Caki2 (cell line): ENCODE results near the gene SLC27A1. TPM values are rescaled to one million over a fixed set of nuclear protein-coding genes. Genes with fewer than 3 reads are reported as not detected.

Experiments
- DNase-seq: peaks from one replicate; pipeline ENCODE4 v3.0.0-alpha.2; 2015; ENCODE audit warnings: low read depth
- in situ Hi-C: cut with HindIII; loops from 2 replicates; pipeline ENCODE4 v1.10.0; 2016; ENCODE audit warnings: low sequenced_read_pairs, low pct_unique_long_range_greater_than_20kb, mixed read lengths
- total RNA-seq: library from RNA; depleted of rRNA; stranded (reverse); fragments of >200 nt; shearing (Covaris generic); gene quantifications from 2 replicates; pipeline ENCODE4 v1.2.3, GENCODE V29; 2014; ENCODE audit warnings: low replicate concordance

SLC27A1 gene
- total RNA-seq, 1 experiment from 2014 or later, result 18.2 TPM

DNA sequence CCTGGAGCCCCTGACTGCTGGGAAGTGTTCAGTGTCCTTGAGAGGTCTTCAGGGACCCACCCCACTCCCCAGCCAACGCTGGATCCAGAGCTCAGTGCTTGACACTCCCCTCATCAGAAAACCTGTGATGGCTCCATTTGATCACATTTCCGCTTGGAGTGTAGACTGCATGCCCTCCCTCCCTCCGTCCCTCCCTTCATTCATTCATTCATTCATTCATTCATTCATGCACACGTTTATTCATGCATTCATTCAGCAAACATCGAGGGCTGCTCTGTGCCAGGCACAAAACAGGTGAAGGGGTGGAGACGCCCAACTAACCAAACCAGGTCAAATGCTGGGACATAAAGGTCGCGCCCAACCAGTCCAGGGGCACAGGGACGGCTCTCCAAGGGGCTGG lies 54.8 kb downstream of the SLC27A1 start:
- no peak for DNase-seq
- in situ Hi-C loops, result no loop called here

DNA sequence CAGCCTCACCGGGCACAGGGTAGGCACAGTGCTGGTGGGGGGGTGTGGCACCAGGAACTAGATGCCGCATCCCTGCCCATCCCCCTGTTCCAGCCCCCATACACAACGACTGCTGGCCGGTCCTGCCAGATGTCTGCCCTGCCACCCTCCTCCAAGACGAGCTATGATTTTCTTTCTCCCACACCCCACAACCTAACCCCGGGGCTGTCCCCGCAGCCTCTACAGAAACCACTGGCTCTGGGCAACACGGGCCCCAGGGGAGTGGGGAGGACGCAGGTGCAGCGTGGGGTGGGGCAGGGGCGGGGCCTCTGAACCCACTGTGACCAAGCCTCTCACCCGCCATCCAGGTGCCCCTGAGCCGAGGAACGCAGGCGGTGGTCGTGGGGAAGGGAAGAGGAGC lies 56.6 kb downstream of the SLC27A1 start:
- DNase-seq, result no peak
- in situ Hi-C loops, result no loop called here

DNA sequence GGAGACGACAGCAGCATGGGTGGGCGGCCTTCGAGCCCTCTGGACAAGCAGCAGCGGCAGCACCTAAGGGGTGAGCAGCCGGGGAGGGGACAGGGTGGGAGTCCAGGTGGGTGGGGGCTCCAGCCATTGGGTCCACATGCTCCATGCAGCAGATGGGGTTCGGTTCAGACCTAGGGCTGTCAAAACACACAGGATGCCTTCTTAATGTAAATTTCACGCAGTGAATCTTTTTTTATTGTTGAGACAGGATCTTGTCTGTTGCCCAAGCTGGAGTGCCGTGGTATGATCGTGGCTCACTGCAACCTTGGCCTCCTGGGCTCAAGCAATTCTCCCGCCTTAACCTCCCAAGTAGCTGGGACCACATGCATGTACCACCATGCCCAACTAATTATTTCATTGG lies 57.0 kb downstream of the SLC27A1 start:
- DNase-seq, result no peak
- in situ Hi-C loops, result no loop called here

DNA sequence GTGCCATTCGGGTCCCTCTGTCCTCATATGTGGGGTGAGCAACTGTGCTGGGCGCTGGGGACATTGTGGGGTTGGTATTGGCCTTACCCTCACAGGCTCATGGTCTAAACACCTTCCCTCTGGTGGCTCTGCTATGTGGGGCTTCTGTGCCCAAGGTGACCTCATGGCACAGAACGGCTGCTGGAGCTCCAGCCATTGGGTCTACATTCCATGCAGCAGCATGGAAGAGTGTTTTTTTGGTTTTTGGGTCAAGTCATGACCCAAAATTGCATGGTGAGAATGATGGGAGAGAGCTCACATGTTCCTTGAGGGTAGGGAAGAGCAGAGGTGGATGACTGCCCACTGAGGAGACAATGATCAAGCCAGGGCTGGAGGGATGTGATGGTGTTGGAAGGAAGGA lies 58.3 kb downstream of the SLC27A1 start:
- in situ Hi-C loops, result no loop called here
- DNase-seq, result no peak

DNA sequence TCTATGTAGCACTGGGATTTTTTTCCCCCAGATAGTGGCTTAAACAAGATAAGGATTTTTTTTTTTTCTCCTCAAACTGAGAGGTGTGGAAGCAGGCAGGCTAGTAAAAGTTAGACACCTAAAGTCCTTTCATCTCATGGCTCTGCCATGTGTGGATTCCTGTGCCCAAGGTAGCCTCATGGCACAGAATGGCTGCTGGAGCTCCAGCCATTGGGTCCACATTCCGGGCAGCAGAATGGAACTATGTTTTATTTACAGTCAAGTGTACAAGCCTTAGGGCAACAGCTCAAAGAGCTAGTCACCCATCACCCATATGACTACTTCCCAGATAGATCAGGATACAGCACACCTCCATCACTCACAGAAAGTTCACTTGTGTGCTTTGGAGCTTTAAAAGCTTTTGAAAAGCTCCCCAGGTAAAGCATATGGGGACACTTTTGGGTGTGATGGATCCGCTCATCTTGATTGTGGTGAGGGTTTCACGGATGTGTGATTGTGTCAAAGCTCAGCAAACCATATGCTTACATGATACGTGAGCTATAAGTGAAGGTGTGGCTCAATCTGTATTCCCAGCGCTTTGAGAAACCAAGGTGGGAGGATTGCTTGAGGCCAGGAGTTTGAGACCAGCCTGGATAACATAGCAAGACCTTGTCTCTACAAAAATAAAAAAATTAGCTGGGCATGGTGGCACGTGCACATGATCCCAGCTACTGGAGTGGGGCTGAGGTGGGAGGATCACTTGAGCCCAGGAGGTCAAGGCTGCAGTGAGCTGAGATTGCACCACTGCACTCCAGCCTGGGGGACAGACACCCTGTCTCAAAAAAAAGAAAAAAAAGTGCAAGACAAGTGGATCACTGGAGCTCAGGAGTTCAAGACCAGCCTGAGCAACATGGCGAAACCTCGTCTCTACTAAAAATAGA lies 59.2 kb downstream of the SLC27A1 start:
- in situ Hi-C loops, result no loop called here
- no peak for DNase-seq

DNA sequence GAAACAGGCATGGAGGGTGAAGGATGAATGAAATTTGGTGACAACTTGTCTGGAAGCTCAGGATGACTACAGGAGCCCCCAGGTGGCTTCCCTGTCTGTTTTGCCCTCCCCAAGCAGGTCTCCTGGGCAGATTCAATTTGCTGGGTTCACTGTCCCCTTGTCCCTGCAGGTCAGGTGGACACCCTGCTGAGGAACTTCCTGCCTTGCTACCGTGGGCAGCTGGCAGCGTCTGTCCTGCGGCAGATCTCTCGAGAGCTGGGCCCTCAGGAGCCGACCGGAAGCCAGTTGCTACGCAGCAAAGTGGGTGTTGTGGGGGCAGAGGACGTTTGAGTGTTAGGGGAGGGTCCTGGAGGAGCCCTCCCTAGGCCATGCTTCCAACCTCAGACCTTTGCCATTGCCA lies 60.3 kb downstream of the SLC27A1 start:
- in situ Hi-C loops, result no loop called here

DNA sequence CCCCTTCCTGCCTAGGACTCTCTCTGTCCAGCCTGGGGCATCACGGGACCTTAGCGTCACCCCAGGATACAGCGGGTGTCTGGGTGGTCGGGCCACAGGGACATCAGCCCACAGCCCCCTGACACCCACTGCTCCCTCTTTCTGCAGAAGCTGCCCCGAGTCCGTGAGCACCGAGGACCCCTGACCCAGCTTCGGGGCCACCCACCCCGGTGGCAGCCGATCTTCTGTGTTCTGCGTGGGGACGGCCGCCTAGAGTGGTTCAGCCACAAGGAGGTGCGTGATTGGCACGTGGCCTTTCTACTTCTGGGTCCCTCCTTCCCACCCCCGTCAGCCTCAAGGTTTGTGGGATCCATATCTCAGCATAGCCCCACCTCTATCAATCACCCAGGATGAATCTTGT lies 61.8 kb downstream of the SLC27A1 start:
- no peak for DNase-seq
- in situ Hi-C loops, result no loop called here

More for the DNA sequence above, 60.3 kb downstream of the SLC27A1 start:
- DNase-seq, result no peak

DNA sequence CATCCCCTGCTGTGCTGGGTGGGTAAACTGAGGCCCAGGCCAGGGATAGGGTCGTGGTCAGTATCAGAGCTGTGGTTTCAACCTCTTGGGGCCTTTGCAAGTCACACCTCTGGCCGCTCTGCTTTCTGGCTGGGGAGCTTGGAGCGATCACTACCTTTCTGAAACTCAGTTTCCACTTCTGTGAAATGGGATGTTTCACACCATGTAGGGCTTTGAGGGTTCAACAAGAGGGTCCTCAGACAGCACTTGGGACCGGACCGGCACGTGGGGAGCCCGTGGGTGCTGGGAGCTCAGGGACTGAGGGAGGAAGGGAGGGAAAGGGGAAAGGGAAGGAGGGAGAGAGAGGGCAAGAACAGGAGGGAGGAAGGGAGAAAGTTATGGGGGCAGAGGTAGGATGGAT lies 62.2 kb downstream of the SLC27A1 start:
- DNase-seq, result no peak
- in situ Hi-C loops, result no loop called here

DNA sequence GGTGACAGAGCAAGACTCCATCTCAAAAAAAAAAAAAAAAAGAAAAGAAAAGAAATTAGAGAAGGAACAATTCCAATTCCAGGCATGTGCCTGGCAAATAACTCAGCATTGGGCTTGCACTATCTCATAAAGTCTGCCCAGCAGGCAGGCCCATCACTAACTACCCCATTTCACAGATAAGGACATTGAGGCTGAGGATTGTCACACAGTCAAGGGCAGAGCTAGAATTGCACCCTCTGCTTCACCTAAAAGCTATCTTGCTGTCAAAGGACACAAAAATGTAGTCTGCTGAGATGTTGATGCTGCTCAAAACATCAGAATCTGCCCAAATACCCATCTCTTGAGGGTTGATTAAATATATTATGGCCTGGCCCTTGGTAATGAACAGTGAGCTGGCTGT lies 64.4 kb downstream of the SLC27A1 start:
- in situ Hi-C loops, result no loop called here
- no peak for DNase-seq

DNA sequence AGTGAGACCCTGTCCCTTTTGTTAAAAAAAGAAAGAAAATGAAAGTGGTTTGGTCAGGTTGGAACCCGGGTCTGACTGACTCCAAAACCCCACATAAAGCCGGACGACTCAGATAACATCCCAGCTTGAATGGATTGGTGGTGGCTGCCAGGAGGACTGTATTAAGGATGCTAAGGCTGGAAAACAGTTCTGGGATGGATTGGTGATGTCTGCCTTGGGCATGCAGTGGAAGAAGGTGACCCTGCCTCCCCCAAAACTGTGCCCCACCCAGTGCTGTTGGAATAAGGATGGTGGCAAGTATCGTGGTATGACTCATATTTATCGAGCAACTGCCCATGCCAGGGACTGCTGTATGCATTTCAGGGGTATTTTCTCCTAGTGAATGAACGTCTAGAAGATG lies 66.6 kb downstream of the SLC27A1 start:
- in situ Hi-C loops, result no loop called here
- DNase-seq, result no peak

DNA sequence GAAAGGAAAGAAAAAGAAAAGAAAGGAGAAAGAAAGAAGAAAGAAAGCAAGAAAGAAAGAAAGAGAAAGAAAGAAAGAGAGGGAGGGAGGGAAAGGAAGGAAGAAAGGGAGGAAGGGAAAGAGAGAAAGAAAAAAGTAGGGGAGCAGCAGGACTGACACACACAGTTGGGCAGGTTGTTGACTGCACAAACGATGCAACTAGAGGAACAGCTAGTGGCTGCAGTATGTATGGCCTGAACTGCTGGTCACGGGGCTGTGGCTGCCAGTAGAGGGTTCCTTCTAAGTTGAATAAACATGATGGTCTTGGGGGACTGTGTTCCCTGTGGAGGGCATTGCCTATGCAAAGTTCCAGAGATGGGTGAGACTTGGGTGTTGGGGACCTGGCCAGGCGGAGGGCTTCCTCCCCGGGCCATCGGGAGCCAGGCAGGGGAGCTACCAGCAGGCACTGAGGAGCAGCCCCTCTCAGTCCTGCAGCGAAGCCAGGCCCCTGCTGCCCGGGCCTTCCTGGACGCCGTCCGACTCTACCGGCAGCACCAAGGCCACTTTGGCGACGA lies 68.4 kb downstream of the SLC27A1 start:
- in situ Hi-C loops, result no loop called here
- DNase-seq, result no peak

DNA sequence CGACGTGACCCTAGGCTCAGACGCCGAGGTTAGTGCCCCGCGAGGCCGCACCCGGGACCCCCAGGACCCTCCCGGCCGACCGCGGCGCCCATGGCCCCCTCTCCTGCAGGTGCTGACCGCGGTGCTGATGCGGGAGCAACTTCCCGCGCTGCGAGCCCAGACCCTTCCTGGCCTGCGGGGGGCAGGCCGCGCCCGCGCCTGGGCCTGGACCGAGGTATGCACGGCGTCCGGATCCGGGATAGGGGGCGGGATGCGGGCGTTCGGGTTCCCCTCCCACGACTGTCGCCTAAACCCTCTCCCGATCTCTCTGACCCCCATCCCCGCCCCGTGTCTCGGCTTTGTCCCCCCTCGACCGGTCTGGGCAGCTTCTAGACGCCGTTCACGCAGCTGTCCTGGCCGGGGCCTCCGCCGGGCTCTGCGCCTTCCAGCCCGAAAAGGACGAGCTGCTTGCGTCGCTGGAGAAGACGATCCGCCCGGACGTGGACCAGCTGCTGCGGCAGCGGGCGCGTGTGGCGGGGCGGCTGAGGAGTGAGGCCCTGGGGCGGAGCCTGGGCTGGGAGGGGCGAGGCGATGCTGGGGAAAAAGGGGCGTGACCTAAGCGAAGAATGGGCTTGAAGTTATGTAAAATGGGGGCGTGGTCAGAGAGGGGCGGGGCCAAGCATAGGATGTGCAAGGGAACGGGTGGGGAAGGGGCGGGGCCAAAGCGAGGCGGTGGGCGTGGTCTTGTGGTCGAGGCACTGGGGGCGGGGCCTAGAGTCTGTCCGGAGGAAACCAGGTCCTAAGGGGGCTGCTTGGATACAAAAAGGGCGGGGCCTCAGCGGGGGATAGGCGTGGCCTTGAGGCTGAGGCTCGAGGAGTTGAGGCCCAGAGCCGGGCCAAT lies 69.2 kb downstream of the SLC27A1 start:
- DNase-seq, result peak; percentile 95
- in situ Hi-C loops, result no loop called here

DNA sequence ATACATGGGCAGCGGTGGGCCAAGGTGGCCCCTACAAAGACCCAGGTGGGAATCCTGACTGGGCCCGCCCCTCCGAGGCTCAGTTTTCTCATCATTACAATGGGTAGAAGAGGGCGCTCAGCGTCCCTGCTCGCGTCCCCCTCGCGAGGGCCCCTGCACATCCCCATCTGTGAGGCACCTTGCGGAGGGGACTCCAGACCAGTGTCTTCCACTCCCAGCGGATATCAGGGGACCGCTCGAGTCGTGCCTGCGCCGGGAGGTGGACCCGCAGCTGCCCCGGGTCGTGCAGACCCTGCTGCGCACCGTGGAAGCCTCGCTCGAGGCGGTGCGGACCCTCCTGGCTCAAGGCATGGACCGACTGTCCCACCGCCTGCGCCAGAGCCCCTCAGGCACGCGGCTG lies 69.8 kb downstream of the SLC27A1 start:
- in situ Hi-C loops, result no loop called here
- DNase-seq, result no peak

DNA sequence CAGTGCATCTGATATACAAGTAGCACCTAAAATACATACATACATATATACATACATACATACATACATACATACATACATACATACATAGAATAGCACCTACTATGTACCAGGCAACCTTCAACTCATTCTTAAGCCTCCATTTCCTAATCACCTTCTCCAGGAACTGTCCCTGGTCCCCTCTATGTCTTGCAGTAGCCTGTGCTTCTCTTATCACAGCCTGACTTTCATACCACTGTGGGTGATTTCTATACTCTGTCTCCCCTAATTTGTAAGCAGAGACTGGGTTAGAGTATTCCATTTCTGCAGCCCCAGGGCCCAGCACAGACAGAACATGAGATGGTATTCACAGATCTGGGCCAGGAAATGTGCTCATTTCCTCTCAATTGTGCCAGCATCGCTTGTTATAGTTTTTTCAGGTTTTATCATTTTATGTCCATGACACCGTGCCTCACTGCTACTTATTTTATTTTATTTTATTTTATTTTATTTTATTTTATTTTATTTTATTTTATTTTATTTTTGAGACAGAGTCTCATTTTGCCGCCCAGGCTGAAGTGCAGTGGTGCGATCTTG lies 70.9 kb downstream of the SLC27A1 start:
- no peak for DNase-seq
- in situ Hi-C loops, result no loop called here

DNA sequence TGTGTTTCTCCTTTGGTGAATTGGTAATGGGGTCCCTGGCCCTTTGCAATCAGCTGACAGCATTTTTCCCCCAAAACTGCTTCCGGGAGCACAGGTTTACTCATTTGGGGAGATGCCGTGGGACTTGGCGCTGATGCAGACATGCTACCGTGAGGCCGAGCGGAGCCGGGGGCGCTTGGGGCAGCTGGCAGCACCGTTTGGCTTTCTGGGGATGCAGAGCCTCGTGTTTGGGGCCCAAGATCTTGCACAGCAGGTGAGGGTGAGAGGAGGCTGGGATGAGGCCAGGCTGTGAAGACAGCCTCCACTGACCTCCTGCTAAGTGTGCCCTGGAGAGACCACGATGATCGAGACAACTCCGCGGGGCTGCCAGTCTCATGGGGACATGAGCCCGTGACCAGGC lies 71.7 kb downstream of the SLC27A1 start:
- in situ Hi-C loops, result no loop called here
- no peak for DNase-seq

DNA sequence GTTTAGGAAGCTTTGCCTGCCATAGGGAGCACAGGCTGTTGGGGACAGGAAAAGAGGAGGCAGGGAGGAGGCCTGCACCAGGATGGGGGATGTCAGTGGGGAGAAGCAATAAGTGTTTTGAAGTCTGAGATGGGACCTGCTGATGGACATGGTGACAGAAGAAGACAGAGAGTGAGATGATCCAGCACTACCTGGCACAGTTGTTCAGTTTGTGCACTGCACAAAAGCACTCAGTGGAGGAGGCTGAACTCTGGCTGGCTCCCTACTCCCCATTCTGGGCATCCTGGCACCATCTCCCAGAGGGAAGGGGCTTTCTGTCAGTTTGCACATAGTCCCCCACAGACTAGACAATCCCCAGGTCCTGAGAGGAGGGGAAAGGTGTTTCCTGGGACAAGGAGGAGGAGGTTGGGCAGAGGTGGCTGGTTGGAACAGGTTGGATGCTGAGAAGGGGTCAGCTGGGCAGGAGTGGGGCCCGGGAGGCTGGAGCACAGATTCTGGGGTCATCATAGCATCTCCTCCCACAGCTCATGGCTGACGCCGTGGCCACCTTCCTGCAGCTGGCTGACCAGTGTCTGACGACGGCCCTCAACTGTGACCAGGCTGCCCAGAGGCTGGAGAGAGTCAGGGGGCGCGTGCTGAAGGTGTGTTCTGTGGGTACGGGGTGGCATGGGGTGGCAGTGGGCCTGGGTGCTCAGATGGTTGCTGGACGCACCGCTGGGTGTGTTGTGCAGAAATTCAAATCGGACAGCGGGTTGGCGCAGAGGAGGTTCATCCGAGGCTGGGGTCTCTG lies 72.7 kb downstream of the SLC27A1 start:
- no peak for DNase-seq
- in situ Hi-C loops, result no loop called here

DNA sequence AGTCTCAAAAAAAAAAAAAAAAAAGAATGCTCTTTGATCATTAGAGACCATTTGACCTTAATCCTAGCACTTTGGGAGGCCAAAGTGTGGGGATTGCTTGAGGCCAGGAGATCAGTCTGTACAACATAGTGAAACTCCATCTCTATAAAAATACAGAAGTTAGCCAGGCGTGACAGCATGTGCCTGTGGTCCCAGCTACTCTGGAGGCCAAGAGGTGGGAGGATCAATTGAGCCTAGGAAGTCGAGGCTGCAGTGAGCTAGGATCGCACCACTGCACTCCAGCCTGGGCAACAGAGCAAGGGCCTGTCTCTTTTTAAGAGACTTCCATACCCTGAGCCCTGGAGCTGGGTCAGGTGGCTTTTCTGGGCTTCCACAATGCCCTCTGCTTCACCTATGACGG lies 73.7 kb downstream of the SLC27A1 start:
- in situ Hi-C loops, result no loop called here
- no peak for DNase-seq

DNA sequence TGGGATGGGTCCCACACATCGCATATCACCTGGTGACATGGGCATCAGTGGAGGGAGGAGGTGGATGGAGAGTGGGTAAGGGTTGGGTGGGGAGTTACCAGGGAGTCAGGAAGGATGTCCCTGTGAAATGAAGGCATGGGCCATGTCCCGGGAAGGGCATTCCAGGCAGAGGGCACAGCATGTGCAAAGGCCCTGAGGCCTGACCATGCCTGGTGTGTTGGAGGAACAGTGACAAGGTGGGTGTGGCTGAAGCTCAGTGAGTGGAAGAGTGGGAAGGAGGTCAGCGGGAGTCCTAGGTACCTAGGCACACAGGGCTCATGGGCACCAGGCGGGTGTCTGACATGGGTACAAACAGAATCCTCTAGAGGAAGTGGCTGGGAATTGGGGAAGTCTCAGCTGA lies 74.1 kb downstream of the SLC27A1 start:
- in situ Hi-C loops, result no loop called here
- no peak for DNase-seq
